Coronary artery (tissue), 2 donors: Measurements from ENCODE around the gene USB1.
A peak's percentile ranks its signal among the peaks of the same experiment; 100 is the strongest.
"Not testable (repeated sequence)": the region's sequence is repeated elsewhere in the genome, so short reads cannot be mapped to it uniquely, and the experiment has no call there.

Experiments
- DNase-seq: peaks from one replicate; pipeline ENCODE4 v3.0.0-alpha.2; 2017; ENCODE audit warnings: low spot score
- H3K27ac ChIP-seq, 2 donors: fragments of 200-600 bp; sonication (generic); one replicate each; pipeline ENCODE4 v1.5.1; 2016 to 2019
- H3K4me3 ChIP-seq: fragments of 200-600 bp; sonication (generic); 2 replicates; pipeline ENCODE4 v1.5.1; 2016; ENCODE audit warnings: mild to moderate bottlenecking, moderate library complexity
- CTCF ChIP-seq: fragments of 200-600 bp; sonication (generic); IDR thresholded peaks from one replicate; pipeline ENCODE4 v1.5.1; 2019; ENCODE audit warnings: antibody characterized with exemption

USB1 gene

GRCh38 chr16:57998992-57999365 is 2.2 kb upstream of the USB1 start:
- TF ChIP-seq CTCF = no peak
- H3K27ac ChIP-seq = peak overlapping the region in 1 of 2 donors; percentile 93
- H3K4me3 ChIP-seq = peak overlapping the region; percentile 79
- DNase-seq = no peak

DNA sequence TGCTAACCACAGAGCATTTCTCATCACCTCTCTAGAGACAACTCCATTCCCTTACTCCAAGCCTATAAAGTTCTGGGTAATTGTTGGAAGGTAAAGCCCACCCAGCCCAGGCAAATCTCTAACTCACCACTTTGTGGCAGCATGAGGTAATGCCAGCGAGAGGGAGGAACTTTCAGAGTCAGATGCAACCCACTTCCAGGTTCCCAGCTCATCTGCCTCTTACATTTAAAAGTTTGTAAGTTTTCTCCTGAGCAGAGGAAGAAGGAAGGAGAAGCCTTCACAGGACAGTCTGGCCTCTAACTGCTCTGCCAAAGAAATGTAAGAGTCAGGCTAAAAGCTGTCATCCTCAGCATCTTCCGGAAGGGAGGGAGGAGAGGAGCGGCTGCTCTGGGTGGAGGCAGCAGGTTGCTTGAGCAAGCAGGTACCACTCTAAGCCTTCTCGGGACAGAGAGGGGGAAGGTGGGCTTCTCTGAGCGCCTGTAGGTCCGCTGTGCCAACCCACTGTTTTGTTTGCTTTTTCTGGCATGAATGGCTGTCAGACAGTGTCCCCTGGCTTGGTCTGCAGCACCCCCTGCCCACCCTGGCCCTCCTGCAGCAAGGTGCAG is 1.7 kb upstream of the USB1 start:
- no peak for DNase-seq
- H3K27ac ChIP-seq = peak overlapping the region; percentile 82 to 93
- TF ChIP-seq CTCF = no peak
- H3K4me3 ChIP-seq = peak overlapping the region; percentile 79

- peak within 1 kb of the TSS; percentile 79 for H3K4me3 ChIP-seq
- H3K27ac ChIP-seq = peak within 1 kb of the TSS; percentile 82 to 93
- TF ChIP-seq CTCF = no peak
- DNase-seq = no peak
Observed at GRCh38 chr16:57999971-58000705, 1.1 kb upstream of the USB1 start, which contains the start of gene ZNF319. ZNF319 (minus strand) TSS chr16:58000672; CDS start chr16:57998265, 2,407 bp downstream.

DNA sequence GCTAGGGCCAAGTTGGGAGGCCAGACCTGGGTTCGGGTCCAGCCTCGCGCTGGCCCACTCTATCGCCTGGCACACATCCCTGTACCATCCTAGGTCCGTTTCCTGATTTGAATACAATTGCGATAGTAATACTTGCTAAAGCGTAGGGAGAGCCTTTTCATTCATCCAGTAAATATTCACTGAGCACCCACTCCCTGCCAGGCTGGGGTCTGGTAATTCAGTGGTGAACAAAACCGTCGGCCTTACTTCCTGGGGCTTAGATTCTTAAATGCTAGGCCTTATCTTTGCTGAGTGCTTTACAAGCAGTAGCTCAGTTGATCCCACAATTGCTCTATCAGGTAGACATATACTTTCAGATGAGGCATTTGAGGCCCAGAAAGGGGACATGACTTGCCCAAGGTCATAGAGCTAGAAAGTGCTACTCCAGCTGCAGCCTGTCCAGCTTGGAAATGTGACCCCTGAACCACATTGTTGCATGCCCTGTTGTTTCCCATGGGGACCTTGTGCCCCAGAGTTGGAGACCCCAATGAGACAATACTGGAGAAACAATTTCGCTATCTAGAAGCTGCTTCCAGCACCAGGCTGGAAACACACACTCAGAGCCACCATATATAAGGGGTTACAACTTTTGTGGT is 691 bp downstream of the USB1 start:
- peak overlapping the region; percentile 82 to 93 for H3K27ac ChIP-seq

GRCh38 chr16:58002416-58002800 is 1.2 kb downstream of the USB1 start:
- no peak overlapping the region for H3K4me3 ChIP-seq
- no peak for TF ChIP-seq CTCF
- no peak for DNase-seq
- no peak overlapping the region for H3K27ac ChIP-seq

More for the DNA sequence above, 691 bp downstream of the USB1 start:
- DNase-seq = no peak
- peak overlapping the region; percentile 79 for H3K4me3 ChIP-seq
- TF ChIP-seq CTCF = no peak

DNA sequence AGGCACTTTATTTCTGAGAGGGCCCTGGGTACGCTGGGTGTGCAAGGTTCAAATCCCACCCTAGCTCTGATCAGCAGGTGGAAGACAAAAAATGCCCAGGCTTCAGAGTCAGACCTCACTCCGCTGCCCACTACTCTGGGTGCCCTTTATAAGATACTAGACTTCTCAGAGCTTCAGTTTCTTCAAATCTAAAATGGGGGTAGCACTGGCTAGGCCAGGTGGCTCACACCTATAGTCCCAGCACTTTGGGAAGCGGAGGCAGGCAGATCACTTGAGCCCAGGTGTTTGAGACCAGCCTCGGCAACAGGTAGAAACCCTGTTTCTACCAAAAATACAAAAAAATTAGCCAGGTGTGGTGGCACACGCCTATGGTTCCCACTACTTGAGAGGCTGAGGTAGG is 1.7 kb downstream of the USB1 start:
- DNase-seq = no peak
- no peak overlapping the region for H3K4me3 ChIP-seq
- no peak overlapping the region for H3K27ac ChIP-seq
- TF ChIP-seq CTCF = no peak

DNA sequence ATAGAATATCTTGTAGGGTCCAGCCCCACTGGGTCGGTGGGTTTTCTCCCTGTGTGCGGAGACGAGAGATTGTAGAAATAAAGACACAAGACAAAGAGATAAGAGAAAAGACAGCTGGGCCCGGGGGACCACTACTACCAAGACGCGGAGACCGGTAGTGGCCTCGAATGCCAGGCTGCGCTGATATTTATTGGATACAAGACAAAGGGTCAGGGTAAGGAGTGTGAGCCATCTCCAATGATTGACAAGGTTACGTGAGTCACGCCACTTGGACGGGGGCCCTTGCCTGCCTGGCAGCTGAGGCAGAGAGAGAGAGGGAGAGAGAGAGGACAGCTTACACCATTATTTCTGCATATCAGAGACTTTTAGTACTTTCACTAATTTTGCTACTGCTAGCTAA is 3.5 kb downstream of the USB1 start:
- peak overlapping the region in 1 of 2 donors; percentile 64 for H3K27ac ChIP-seq

More for the DNA sequence above, 3.5 kb downstream of the USB1 start:
- peak overlapping the region; percentile 32 for H3K4me3 ChIP-seq
- not testable (repeated sequence) for DNase-seq
